Measurements from ENCODE around the gene GLB1L. TPM values are rescaled to one million over a fixed set of nuclear protein-coding genes. Genes with fewer than 3 reads are reported as not detected.
A peak's percentile ranks its signal among the peaks of the same experiment; 100 is the strongest.
"Not testable (repeated sequence)": the region's sequence is repeated elsewhere in the genome, so short reads cannot be mapped to it uniquely, and the experiment has no call there.

GLB1L gene
- total RNA-seq (2014; rRNA removed): 7.4 and 12.3 TPM in 2 replicates
- polyA plus RNA-seq (2012): 4.2 TPM

DNA sequence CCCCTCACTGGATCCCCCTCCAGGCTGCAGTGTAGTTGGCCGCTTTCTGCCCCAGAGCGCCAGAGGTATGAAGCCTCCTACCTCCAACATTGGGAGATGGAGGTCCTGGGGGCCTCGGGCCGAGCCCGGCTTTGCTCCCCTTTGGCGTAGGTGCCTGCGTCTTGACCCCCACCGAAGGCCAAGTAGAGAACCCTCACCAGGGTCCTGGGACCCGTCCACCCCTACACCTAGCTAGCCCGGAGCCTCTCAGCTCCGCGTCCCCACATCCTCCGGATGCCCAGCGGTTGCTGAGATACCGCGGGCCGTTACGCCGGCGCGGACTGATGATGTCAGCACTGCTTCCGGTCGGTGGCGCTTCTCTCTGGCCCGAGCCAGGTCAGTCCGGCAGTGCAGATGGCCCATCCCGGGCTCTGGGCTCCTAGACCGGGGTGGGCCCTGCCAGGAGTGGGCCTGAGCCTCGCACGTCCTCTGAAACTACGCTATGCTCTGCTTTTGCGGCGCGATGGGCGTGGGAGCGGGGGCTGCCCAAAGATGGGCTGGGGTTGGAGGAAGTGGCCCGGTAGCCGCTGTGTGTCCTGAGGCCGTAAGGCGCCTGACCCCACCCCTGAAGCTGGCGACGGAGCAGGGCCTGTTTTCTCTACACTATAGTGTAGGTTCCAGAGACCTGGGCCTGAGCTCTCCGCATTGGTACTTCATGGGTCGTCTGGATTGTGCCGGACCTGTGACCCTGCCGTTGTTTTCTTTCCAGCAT lies at the start of gene GLB1L, which contains the start of gene STK16:
GLB1L (minus strand) TSS at position 297 of the 751 bp plus-strand sequence. CDS start 1,871 bp downstream, outside the sequence.
STK16 (plus strand) TSS at position 332 of the 751 bp plus-strand sequence. CDS start 521 bp downstream, outside the sequence.
- DNase-seq (ENCODE audit: low read depth): peak; percentile 93

DNA sequence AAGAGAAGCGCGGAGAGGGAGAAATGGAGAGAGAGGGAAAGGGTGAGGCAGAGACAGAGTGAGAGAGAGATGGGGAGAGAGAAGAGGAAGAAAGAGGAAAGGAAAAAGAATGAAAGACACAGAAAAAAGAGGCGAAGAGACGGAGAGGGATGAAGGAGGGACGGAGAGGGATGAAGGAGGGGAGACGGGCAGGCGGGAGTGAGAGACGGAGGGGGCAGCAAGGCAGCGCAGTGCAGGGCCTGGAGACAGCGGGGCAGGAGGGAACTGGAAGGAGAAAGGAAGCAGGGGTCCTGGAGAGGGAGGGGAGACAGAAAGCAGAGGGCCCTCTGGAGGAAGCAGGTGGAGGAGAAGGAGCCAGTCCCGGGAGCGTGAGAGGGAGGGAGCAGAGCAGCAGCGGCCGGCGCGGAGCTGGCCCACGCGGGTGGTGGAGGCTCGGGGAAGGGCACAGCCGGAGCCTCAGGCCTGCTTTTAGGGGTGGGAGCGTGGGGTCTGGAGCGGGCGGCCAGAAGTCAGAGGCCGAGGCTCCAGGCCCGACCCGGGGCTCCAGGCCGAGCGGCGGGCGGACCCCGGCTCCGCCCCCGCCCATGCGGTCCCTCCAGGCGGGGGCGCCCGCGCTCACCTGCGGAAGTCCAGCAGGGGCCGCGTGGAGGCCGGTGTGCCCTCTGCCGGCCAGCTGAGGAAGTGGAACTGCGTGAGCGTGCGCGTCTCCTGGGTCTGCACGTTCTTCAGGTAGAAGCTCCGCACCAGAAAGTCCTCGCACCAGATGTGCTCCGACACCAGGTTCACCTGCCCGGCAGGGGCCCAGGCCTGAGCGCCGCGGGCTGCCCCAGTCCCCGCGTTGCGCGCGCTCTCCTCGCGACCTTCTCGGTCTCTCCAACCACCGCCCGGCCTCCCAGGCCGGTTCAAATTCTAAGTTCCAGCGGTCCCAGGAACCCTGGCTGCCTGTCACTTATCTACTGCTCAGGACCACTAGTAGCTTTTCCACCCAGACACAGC lies 49.4 kb upstream of the GLB1L start:
- peak; percentile 53 for DNase-seq (ENCODE audit: low read depth)

DNA sequence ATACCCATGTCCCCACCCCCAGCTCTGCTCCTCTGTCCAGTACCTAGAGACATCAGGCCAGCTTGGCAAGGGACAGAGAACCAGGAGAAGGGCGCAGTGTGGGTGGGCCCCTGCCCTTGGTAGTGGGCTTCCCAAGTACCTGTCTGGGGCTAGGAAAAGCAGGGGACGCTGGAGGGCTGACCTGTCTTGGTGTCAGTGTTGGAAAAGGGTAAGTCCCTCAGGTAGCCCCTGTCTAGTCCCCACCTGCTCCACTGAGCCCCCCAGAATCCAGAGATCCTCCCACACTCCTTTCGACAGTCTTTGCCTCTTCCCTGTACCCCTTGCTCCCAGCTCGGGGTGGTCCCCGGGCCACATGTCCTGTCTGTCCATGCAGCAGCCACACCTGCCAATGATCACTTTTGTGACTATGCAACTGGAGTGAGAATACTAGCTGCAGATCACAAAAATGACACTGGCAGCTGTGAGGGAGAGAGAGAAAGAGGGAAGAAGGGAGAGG lies 48.5 kb upstream of the GLB1L start:
- DNase-seq (ENCODE audit: low read depth): no peak

DNA sequence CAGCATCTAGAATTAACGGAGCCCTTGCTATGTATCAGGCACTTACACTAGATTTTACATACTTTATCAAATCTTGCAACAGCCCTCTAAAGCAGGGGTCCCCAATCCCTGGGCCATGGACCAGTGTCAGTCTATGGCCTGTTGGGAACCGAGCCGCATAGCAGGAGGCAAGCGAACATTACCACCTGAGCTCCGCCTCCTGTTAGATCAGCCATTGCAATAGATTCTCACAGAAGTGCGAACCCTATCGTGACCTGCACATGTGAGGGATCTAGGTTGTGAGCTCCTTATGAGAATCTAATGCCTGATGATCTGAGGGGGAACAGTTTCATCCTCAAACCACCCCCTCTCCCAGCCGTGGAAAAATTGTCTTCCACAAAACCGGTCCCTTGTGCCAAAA lies 47.4 kb upstream of the GLB1L start:
- no peak for DNase-seq (ENCODE audit: low read depth)

DNA sequence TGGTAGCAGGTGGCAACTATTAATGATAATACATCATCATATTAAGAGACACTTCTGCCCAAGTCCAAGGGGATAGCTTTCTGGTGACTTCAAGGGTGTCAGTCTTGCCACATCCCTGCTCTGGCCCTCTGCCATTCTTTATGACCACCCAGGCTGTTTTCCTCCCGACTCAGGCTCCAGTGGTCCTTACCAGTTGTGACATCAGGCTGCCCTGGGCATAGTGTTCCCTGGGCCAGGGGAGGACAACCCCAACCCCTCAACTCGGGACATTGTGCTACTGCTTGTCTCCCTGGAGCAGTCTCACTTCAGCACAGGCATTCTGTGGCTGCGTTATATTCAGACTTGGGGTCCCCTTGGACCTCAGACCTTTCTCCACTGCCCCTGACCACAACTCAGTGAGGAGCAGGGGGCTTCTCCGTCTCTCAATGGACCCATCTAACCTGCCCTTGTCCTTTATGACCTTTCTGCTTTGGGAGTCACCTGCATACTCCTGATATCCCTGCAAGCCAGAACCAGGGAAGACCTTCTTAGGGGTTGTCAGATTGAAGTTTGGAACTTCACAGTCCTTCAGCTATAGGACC lies 46.8 kb upstream of the GLB1L start:
- no peak for DNase-seq (ENCODE audit: low read depth)

DNA sequence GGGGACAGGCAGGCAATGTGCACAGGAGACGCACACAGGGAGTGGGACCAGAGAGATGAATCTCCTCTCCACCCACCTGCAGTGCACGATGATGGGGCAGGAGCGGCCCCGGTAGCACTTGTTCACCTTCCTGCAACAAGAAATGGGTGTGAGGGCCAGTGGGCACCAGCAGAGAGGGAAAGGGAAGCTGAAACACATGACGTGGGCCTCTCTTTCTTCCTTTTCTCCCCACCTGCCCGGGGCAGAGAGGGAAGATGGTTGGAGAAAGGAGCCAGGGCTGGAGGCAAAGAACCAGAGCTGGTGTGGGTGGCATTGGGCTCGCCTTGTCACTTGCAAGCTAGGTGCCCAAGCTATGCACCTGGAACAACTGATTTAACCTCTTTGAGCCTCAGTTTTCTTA lies 46.1 kb upstream of the GLB1L start:
- no peak for DNase-seq (ENCODE audit: low read depth)

DNA sequence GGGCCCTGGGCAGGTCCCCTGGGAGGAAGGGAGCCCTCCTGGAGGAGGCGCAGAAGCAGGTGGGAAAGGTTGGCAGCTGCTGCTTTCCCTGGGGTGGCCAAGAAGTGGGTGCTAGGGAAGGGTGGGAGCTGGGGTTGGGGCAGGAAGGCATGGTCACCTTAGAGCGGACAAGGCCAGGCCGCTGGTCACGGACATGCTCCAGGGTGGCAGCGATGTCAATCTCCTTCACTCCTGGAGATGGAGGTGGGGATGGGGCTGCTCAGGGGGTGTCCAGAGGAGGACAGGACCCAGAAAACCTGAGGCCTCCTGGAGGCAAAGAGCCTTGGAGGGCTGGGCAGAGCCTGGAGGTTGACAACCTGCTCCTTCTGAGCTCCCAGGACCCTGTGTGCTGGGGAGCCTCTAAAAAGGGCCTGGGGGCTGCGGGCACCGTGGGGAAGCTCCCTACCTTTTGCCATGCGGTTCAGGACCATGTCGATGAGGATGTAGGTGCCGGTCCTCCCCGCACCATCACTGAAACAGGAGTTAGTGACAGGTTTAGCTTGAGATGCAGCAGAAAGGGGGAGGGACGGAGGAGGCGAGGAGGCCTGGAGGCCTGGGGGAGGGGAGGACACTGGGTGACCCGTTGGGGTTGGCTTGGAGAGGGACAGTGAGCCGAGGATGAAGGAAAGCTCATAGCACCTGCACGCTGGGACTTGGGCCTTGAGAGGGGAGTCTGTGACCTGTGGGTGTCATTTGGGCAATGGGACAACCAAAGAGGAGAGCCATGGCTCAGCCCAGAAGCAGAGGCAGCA lies 45.3 kb upstream of the GLB1L start:
- no peak for DNase-seq (ENCODE audit: low read depth)

DNA sequence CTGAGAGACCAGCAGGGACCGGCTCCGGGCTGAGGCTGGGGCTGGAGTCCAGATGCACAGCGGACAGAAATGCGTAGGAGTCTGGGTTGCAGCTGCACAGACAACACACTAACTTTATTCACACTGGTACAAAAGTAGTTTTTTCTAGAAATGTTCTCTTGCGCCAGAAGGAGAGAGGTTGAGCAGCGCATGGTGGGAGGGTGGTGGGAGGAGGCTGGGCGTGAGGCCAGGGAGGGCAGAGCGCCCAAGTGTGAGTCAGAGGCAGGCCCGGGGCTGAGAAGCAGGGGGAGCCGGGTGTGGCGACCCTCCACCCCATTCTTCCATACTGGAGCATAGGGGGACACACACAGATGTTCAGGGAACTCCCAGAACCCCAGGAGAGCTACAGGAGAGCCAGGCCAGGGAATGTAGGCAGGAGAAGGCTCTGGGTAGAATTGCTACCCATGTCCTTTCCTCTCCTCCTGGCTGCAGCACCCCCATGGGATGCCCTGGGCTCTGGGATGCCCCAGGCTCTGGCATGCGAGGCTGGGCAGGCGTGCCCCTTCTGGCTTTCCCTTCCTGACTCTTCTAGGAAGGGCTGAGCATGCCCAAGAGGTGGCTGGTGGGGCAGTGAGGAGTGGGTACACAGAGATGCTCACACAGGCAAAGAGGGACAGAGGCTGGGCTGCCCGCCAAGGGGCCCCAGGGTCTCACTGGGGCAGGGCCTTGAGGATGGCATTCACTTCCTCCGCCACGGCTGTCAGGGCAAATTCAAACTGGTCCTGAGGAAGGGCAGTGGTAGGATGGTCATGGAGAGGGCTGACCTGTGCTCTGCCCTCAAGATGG lies 44.5 kb upstream of the GLB1L start:
- peak; percentile 79 for DNase-seq (ENCODE audit: low read depth)

DNA sequence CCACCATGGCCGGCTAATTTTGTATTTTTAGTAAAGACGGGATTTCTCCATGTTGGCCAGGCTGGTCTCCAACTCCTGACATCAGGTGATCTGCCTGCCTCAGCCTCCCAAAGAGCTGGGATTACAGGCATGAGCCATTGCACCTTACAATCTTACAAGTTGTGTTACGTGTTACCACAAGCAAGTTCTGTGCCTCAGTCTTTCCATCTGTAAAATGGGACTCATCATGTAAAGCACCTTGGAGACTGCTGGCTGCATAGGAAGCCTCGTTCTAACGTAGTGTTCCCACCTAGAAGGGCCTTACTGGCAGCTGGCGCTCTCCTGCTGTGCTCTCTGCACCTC lies 43.9 kb upstream of the GLB1L start:
- no peak for DNase-seq (ENCODE audit: low read depth)

DNA sequence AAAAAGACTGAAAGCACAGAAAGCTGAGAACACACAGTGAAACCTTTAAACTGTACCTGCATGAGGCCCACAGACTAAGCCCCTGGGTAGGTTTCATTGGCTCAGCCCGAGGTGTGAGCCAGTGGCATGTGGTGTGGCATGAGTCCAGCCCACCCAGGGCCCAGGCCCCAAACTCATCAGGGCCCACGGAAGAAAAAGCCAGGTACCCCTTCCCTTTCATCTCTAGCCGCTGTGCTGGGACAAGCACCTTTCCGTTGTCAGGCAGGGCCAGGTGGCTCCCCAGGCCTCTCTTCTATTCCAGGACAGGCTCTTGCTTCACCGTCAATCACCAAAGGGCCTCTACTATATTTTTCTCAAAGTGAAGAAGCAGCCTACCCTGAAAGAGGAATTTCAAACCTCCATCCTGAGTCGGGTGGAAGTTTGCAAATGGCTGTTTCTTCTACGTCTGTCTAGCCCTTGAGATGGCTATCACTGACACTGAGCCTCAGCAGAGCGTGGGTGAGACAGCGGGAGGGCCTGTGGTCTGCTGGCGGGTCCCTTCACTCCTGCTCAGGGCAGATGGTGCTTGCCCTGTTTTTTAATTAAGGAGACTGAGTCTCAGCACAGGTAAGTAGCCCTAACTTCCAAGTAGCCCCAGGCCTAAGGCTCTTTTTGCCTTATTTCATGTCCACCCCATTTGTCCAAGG lies 42.5 kb upstream of the GLB1L start:
- no peak for DNase-seq (ENCODE audit: low read depth)

DNA sequence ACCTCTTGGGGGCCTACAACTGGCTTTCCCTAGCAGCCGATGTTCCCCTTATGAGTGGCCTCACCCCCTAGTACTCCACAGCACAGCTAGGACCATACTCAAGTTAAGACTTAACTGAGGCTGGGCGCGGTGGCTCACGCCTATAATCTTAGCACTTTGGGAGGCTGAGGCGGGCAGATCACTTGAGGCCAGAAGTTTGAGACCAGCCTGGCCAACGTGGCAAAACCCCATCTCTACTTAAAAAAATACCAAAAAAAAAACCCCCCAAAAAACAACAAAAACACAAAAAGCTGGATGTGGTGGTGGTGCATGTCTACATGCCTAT lies 41.8 kb upstream of the GLB1L start:
- not testable (repeated sequence) for DNase-seq (ENCODE audit: low read depth)

DNA sequence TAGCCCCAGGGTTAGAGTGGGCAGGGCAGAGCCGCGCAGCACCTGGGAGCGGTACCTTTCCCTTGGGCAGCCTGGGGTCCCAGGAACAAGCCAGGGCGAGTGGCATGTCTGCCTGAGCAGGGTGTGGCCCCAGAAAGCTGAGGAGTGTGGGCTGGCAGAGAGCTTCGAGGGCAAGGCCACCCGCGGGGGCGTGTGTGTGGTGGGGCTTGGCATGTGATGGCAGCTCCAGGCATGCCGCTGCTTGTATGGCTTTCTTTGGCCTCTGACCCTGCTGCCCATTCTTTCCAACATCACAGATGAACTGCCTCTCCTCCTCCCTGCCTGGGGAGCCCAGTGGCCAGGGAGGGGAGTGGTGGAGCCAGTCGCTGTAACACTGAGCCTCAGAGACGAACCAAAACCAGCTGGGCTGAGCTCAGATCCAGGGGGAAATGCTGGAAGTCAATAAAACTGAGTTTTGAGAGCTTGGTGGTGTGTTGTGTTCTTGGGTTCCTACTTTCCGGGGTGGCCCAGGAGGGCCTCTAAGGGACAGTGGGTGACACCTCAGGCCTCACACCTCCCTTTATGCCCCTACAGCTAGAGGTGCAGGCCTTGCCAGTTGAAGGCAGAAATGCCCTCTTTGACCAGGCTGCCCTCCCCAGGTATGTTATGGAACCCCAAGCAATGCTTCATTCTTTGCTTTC lies 41.3 kb upstream of the GLB1L start:
- DNase-seq (ENCODE audit: low read depth): peak; percentile 52

DNA sequence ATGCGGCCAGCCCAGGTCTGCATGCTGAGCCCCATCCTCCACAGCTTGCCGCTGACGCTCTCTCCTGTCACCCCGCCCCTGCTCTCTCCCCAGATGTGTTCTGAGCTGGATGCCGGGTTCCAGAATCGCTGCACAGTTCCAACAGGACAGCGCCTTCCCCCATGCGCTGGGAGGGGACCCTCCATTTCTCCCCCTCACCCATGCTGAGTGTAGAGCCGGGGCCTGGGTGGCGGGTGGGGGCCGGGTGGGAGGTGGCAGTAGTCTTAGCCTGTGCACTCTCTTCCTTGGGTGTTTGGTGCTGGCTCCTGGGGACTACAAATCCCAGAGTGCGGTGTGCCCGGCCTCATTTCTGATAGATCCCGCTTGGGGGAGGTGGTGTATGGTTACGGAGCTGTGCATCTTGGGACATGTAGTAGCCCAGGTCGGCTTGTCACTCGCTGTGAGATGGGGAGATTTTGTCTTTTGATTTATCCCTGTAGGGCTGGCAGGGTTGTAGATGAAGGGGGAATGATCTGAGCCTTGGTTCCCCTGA lies 40.7 kb upstream of the GLB1L start:
- no peak for DNase-seq (ENCODE audit: low read depth)

DNA sequence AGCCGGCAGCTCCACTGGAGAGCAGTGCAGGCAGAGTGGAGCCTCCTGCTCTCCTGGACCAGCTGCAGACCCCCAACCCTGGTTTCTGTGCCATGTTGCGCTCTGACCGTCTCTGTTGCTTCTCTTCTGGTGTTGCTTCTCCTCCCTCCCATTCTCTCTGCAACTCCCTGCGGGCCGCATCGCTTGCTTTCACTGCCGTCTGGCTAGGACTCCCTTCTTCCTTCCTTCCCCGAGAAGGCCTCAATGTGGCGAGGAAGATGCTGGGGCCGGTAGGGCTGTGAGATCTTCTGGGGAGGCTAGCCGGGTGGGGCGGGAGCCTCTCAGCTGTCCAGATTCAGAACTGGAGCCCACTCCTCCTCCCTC lies 40.1 kb upstream of the GLB1L start:
- no peak for DNase-seq (ENCODE audit: low read depth)

DNA sequence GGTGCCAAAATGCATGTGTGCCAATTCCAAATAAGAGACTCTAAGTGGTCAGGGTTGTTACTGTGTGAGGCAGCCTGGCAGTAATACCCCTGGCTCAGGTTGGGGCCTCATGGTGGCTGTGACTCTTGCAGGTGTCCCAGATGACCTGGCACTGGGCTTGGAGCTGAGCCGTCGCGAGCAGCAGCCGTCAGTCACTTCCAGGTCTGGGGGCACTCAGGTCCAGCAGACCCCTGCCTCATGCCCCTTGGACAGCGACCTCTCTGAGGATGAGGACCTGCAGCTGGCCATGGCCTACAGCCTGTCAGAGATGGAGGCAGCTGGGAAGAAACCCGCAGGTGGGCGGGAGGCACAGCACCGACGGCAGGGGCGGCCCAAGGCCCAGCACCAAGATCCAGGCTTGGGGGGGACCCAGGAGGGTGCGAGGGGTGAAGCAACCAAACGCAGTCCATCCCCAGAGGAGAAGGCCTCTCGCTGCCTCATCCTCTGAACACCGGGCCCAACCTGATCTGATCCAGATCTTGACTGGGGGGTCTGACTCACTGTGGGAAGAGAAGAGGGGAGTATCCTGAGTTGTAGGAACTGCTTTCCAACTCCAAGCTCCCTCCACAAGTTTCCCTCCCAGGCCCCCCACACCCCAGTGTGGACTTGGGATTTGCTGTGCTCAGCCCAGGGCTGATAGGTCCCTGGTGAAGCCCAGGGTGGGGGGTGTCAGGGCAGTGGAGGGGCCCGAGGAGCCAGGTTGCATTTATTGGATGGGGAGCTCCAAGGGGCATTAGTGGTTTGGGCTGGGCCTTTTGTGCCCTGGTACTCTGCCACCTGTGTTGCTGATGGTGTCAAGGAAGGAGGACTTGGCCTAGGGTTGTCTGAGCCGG lies 39.5 kb upstream of the GLB1L start:
- DNase-seq (ENCODE audit: low read depth): no peak

DNA sequence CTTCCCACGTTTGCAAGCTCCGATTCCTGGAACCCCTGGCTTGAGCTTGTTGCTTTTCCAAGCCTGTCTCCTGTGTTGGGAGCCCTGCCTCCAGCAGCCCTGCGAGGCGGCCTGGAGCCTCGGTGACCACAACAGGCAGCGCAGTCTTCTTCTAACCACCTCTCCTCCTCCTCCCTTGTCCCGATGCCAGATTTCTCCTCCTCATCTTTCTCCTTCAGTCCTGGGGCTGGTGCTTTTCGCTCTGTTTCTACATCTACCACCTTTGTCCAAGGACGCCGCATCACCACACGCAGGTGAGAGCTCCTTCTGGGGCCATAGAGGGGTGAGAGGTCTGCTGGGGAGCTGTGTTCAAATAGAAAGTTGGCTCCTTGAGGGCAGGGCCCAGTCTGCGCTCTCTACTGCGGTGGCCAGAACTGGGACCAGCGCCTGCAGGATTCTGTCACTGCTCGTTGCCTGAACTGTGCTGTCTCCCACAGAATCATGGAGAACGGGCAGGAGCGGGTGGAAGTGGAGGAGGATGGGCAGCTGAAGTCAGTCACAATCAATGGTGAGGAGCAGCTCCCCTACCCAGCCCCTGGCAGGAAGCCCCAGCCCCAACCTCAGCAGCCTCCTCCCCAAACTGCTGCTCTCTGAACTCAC lies 37.8 kb upstream of the GLB1L start:
- no peak for DNase-seq (ENCODE audit: low read depth)

DNA sequence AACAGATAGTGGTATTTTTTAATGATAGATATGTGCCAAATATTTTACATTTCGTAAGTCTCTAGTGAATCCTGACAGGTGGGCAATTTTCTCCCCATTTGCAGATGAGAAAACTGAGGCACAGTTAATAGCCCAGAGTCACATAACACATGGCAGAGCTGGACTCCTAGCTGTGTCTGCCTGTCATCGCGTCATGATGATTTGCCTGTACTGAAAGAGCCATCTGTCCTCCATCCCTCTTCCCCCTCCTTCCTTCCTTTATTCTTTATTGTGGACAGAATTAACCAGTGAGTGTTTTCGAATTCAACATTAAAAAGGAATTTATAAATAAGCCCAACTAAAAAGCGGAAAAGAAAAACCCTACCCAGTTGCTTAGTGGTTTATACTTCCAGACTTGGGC lies 37.1 kb upstream of the GLB1L start:
- no peak for DNase-seq (ENCODE audit: low read depth)
